HG02884 (cell line): ENCODE data around the gene PACSIN2.
"Not testable (repeated sequence)": the region's sequence is repeated elsewhere in the genome, so short reads cannot be mapped to it uniquely, and the experiment has no call there.

Source experiments
- ATAC-seq: cut with Tn5 transposase; IDR thresholded peaks from one replicate; pipeline ENCODE4 v1.9.1; 2021; ENCODE audit warnings: mild to moderate bottlenecking, moderate library complexity; ENCODE audit not compliant: unreplicated experiment

Gene PACSIN2

DNA sequence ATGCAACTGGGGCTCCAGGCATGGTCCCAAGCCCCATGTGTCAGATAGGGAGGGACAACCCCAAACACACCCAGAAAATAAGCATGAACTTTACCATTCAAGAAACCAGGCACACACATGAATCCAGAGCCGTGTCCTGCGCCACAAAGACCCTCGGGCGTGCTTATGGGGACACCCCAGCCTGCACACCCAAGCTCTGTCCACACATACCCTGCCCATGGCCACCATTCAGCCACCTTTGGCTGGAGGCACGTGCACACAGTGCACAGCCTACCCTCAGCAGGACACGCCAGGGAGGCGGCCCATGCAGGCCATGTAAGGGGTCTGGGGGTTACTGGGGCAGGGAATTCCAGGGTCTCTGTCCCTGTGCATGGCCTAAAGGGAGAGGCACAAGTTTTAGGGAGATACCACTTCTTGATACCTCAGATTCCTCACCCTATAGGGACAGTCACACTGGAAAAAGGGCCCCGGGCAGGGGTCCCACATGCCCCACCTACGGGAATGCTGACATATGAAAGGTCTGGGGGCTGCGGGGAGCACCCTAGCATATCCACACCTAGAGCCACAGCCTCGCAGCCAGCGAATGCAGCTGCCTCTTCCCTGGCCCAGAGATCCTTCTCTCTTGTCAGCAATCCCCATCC is 20.6 kb downstream of the PACSIN2 start:
- no peak for ATAC-seq

DNA sequence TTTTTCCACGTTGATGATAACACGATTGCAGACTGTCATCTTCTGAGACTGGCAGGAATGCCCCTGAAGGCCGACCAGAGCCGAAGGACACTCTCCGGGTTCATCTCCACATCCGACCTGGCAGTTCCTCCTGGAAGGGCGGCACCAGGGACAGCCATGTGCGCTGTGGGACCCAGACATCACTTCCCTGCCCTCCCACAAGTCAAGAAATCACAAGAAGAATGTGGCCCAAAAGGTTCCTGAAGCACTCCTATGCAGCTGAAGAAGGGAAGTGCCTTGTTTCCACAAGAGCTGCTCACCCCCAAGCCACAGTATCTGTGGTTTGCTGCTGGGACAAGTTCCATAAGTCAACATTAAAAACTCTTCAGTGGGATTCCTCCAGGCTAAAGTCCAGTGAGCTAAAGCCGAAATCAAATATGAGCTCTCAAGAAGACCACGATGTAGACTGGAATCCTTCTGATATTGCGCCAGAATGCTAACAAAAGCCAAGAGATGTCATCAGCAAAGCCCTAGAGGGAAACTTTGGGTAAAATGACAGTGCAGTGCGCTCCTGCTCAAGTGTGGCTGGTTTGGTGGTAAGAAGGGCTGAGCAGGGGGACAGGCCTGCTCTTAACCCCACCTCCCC is 21.2 kb downstream of the PACSIN2 start:
- no peak for ATAC-seq

DNA sequence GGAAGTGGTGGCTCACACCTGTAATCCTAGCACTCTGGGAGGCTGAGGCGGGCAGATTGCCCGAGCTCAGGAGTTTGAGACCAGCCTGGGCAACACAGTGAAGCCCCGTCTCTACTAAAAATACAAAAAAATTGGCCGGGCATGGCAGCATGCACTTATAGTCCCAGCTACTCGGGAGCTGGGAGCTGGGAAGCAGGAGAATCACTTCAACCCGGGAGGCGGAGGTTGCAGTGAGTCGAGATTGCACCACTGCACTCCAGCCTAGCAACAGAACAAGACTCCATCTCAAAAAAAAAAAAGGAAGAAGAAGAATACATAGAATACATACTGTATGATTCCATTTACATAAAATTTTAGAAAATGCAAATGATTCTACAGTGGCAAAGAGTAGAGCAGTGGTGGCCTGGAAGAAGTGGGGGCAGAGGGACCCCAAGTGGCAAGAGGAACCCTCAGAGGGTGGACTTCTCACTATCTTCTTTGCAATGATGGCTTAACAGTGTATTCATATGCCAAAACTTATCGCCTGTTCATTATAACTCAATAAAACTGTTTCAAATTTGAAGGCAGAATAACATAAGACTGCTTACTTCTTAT is 22.0 kb downstream of the PACSIN2 start:
- ATAC-seq, result no peak

DNA sequence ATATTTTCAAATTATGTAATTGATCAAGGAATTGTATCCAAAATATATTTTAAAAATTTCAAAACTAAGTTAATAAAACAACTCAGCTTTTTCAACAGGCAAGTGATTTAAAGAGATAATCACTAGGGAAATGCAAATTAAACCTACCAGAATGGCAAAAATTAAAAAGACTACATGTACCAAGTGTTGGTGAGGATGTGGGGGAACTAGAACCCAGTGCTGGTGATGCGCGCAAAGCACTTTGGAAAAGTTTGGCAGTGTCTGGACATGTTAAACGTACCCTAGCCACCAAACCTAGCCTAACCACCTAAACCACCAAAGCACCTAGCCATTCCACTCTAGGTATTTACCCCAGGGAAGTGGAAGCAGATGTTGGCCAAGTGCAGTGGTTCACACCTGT is 22.9 kb downstream of the PACSIN2 start:
- ATAC-seq, result no peak

DNA sequence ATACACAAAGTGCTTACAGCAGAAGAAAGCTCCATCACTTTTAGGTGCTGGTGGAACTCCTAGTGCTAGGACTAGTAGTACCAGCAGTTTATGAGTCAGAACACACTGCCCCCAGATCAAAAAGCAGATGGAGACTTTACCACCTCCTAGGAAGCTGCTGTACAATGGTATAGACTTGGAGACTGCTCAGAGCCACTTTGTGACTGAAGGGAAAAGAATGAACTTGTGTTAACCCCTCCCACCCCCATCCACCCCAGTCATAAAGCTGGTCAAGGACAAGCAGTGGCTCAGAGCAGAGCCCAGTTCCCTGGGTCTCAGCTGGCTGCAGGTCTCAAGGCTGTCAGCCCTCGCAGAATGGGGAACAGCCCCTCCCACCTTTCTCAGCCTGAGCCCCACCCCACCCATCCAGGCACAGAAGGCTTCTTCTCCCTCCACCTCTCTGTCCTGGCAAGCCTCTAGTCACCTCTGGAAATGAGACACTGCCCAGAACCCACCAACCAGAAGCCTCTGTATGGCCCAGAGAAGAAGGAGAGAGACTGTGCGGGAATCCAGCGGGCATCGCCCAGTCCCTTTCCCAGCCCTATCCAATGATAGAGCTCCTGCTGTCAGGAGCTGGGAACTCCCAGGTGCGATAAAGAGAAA is 23.8 kb downstream of the PACSIN2 start:
- no peak for ATAC-seq

DNA sequence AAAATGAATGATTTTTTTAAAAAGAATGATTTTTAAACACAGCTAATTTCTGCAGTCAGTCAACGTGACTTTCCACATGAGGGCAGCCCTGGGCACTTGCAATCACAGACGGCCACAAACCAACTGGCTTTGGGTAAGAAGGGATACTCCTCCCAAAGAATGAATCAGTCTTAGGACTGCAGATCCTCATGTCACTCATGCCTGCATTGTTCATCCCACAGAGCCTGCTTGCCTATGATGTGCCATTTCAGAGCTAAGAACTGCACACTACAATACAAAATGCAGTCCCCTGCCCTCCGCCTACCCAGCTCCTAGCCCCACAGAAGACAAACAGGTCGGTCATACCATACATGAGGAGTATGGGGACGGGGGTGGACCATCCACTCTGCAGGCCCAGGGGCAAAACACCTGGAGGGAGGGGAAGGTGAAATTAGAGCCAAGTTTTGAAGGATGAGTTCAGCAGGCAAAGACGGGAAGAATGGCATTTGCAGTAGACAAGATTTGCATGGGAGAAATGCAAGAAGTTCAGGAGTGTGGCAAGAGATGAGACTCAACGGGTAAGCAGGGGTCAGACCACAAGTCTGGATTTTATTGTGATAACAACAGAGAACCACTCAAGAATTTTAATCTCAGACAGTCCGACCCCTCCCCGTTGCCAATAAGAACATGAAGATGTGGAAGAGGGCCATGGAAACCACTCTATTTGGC is 24.7 kb downstream of the PACSIN2 start:
- no peak for ATAC-seq

DNA sequence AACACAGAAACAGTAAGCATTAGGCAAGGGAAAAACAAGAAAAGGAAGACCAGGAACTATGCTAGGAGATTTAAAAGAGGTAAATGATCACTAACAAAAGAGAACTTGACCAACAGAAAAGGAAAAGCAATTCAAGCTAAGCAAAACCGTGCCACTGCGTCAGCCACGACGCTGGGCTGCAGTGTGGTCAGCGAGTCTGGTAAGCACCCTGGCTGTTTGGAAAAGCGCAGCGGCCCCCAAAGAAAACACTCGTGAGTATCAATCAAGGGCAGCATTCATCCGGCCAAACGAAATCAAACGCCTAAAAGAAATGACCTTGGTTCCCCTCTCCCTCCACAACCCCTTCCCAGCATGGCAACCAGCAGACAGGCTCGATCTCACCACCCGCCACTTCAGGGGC is 28.8 kb downstream of the PACSIN2 start:
- ATAC-seq, result no peak

DNA sequence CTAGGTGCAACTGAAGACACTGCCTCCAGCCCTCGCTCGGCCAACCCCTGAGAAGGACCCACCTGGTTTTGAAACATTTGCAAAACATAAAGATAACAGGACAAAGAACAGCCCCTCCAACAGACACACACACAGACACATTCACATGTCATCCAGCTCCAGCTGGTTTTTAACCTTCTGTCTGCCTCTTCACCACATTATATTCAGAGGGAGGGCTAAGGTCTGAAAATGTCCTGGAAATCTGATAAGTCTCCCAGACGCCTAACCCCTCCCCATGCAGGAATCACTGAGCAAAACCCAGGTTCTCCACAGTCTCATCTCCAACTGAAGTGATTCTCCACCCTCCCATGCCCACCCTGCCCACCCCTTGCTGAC is 29.4 kb downstream of the PACSIN2 start:
- no peak for ATAC-seq

DNA sequence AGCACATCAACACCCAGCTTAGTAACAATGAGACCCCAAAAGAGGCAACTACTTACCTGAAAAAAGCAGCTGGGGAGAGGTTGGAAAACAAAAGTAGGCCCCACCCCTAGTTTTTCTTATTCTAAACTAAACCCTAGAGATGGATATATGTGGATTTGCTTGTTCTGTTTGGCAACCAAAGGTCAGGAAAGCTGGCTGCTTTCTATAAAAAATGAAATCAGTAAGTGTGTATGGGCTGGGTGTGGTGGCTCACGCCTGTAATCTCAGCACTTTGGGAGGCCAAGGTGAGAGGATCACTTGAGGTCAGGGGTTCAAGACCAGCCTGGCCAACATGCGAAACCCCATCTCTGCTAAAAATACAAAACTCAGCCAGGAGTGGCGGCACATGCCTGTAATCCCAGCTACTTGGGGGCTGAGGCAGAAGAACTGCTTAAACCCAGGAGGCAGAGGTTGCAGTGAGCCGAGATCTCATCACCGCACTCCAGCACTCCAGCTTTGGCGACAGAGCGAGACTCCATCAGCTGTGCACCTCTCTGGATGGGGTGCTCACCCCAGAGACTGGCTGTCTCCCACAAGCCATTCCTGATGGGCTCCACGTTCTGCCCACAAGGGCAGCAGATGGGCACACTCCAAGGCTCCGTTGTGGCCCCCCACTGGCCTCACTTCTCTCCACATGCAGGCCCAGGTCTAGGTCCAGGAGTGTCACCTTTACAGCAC is 30.0 kb downstream of the PACSIN2 start:
- ATAC-seq, result no peak

DNA sequence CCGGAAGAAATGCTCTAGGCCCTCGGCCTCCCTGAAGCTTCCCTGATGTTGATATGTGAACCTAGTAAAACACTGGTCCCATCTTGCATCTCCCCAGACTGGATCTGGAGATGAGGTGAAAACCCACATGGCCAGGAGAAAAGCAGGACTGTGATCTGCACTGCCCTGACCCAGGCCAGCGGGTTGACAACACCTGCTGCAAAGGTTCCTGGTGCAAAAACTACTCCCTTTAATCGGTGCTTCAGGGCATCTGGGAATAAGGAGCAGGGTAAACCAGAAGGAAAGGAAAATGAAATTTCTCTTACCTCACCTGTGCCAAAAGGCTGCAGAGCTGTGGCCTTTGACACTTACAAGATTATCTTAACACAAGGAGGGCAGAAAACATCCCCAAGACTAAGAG is 30.6 kb downstream of the PACSIN2 start:
- ATAC-seq, result no peak

DNA sequence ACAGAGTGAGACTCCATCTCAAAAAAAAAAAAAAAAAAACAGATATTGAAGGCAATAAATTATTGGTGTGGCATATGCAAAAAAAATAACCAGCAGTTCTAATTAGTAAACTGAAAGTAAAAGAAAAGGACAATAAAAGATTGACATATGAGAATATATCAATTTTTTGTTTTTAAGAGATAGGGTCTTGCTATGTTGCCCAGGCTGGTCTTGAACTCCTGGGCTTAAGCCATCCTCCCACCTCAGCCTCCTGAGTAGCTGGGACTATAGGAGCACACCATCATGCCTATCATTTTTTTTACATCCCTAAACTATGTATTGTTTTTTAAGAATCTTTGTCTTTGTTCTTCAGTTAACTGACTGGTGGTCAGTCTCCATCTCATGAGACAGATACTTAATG is 31.5 kb downstream of the PACSIN2 start:
- no peak for ATAC-seq

DNA sequence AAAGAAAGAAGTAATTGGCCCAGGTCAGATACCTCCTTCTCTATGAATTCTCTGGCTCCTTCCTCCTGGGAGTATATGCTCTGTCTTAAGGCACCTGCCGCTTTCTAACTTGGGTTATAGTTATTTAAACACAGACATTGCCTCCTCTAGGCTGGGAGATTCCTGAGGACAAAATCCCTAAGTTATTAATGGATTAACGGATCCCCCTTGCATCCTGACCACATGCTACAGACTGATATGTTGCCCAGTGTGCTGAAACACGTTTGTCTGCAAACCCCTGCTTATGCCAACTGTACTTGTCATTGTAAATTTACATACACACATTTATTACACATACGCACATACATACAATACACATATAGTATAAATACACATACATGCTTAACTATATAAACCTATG is 35.3 kb downstream of the PACSIN2 start:
- ATAC-seq, result no peak

DNA sequence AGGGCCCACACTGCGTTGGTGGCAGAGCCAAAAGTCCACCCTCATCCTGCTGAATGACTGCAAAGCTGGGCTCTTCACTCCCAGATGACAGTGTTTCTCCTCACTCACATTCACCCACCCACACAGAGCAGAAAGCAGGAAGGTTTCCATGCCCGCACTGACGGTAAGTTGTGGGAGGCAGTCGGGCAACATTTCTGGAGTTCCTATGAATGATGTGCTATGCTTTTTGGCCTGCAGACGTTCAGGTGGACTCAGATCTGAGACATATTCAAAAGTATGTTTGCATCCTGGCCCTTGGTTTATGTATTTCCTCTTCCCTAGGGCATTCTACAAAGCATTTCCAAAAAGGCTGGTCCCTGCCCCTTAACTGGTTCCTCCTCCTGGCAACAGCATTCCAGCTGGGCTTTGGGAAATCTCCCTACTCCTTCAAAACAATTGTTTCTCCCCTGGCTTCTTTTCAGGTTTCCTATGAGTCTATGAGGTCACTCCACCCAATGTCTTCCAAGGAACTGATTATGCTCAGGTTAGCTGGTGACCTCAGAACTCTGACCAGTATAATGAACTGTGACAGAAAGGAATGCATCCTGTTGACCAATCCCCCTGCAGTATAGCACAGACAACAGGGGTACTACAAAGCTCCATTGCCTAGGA is 36.4 kb downstream of the PACSIN2 start:
- no peak for ATAC-seq

DNA sequence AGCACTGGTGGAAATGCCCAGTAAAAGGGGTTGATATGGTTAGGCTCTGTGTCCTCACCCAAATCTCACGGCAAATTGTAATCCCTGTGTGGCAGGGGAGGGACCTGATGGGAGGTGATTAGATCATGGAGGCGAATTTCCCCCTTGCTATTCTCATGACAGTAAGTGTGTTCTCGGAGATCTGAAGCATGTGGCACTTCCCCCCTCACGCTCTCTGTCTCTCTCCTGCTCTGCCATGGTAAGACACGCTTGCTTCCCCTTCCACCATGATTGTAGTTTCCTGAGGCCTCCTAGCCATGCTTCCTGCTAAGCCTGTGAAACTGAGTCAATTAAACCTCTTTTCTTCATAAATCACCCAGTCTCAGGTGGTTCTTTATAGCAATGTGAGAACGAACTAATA is 37.4 kb downstream of the PACSIN2 start:
- ATAC-seq, result no peak

DNA sequence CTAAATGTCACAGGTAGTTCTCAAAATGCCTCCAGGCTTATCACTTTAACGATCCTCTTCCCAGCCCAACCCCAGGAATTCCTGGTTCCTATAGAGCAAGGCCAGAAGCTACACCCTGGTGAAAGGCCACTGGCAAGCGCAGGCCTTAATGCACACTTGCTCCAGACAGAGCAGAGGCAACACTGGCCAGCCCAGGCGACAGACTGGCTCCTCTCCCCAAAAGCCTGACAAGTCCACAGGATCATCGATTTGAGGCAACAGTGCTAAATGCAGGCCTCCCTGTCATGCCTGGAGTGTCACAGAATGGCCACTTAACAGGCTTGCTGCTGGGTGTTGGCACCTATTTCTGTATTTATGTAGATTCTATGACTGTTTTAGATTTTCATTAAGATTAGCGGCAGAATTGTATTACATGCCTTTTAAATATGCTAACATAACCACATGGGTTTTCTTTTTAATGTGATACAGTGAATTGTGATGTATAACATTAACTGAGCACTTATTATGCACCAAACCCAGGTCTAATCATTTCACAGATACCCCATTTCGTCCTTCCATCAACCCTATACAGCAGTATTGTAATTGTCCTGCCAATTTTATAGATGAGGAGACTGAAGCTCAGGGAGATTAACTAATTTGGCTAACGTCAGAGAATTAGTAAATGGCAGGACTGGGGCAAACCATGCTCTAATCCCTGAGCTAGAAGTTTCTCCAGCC is 38.6 kb downstream of the PACSIN2 start:
- no peak for ATAC-seq

DNA sequence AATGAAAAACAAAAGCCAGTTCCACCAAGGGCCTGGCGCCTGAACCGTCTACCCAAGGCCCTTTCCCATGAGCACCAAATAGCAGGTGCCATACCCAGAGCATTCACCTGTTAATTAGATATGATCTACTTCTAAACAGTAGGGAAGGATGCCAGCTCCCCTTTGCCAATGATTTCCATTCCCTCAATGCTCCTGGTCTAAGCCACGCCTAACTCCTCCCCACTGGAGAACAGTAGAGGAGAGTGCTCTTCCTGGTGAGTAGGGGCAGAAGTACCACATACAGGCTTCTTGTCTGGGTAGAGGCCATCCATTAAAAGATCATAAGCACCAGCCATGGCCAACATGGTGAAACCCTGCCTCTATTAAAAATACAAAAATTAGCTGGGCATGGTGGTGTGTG is 40.7 kb downstream of the PACSIN2 start:
- no peak for ATAC-seq

DNA sequence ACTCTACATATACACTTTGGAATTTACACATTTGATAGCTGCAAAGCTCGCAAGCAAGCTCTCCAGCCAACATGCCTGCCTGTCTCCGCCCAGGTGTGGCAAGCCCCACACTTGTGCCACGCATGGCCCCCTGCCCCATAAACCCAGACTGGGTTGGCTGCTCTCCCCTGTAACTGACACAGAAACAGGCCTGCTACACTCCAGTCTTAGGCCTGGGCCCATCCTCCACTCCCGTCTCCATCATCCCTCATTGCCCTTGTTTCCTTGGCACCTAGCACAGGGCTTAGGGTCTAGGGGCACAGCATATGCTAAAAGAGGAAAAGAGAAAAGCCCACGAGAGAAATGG is 41.4 kb downstream of the PACSIN2 start:
- ATAC-seq, result no peak

DNA sequence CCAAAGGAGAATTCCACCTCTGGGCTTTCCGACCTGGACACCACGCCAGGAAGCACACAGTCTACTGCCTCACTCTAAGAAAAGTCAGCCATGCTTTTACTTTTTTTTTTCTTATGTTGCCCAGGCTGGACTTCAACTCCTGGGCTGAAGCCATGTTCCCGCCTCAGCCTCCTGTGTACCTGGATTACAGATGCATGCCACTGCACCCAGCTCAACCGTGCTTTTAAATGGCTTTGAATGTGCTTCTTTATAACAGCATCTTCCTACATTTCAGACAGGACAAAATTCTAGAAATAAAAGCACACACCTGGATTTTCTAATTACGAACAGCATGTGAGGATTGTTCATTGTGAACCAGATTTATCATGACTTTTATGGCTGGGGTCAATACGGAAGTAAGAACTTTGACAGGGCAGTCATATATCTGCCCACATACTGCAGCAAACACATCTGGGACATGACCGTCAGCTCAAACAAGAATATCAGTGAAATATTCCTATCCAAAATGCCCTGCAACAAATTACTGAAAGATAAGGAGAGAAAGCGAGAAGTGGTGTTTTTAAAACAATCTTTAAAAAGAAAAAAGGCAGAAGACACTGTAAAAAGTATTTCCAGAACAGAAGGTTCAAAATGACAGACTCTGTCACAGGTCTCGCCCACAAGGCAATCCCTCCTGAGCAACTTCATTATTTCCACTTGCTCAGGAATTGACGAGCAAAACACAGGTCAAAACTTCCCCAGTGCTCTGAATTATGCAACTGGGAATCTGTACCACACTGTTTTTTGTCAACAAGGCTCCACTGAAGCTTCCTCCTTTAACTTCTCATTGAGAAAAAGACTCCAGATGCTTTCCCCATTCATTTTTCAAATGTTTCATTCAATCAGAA is 42.1 kb downstream of the PACSIN2 start:
- no peak for ATAC-seq

DNA sequence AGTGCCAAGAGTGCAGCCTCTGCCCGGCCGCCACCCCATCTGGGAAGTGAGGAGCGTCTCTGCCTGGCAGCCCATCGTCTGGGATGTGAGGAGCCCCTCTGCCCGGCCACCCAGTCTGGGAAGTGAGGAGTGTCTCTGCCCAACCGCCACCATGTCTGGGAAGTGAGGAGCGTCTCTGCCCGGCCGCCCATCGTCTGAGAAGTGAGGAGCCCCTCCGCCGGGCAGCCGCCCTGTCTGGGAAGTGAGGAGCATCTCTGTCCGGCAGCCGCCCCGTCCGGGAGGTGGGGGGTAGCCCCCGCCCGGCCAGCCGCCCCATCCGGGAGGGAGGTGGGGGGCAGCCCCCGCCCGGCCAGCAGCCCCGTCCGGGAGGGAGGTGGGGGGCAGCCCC is 43.5 kb downstream of the PACSIN2 start:
- not testable (repeated sequence) for ATAC-seq
